ENCODE data around the gene TCF12.

Gene TCF12

GRCh38 chr15:57019496-57020160 is 101.2 kb downstream of the TCF12 start:
- DNase-seq: peak in 1 of 2 donors; percentile 15

- DNase-seq: peak; percentile 15 to 85
Observed at GRCh38 chr15:57025264-57025926, 107.0 kb downstream of the TCF12 start.

DNA sequence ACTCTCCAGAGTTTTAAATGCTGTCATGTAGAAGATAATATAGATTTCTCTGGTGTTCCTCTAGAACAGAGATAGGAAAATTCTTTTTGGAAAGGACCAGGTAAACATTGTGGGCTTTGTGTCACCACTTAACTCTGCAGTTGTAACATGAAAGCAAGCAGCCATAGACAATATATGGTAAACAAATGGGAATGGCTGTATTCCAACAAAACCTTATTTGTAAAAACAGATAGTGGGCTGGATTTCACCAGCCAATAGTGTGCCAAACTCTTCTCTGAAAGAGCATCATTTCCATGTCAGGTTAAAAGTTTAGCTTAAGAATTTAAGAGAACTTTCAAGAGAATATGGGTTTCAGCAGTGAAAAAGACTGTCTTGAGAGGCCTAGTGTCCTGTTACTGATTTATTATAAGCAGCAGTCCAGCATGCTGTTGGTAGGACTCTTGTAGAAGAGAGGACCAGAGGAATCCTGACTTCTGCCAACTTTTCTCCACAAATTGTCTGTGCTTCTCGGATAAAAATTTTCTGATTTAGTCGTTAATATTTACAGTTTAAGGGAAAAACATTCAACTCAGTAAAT is 107.7 kb downstream of the TCF12 start:
- DNase-seq: no peak

GRCh38 chr15:57027596-57027995 is 109.2 kb downstream of the TCF12 start:
- DNase-seq: no peak

DNA sequence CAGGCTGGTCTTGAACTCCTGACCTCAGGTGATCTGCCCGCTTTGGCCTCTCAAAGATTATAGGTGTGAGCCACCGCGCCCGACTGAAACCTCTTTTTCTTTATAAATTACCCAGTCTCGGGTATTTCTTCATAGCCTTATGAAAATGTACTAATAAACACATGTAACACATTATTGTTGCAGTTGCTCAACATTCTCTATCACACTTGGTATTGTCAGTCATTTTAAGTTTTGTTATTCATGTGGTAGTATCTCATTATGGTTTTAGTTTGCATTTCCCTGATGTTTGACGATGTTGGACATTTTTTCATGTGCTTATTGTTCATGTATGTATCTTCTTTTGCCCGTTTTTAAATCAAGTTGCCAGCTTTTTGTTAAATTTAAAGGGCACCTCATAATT is 109.7 kb downstream of the TCF12 start:
- DNase-seq: no peak

DNA sequence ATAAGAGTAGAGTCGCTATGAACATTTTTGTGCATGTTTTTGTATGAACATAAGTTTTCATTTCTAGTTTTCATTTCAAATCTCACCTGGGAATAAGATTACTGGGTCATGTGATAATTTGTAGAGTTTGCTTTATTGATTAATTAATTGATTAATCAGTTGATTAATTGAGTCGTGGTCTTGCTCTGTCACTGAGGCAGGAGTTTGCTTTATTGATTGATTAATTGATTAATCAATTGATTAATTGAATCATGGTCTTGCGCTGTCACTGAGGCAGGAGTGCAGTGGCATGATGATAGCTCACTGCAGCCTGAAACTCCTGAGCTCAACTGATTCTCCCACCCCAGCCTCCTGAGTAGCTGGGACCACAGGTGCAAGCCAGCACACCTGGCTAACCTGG is 111.6 kb downstream of the TCF12 start:
- DNase-seq: no peak

DNA sequence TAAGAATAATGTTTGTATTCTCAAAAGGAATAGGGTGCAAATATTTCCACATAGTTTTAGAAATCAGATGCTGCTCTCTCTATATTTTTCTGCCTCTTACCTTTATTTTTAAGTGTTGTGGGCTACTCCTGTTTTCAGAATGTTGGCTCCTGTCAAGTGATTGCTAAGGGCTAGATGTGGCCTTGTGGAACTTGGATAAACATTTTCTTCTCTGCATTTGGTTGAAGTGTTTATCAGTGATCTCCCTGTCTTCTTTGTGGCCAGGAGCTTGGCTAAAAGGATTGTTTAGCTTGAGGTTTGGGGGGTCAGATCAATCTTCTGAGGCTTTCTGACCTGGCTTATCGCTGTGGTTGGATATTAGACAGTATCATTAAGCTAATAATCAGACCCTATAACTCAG is 112.6 kb downstream of the TCF12 start:
- no peak for DNase-seq

- peak; percentile 64 to 71 for DNase-seq
Observed at GRCh38 chr15:57031605-57032004, 113.2 kb downstream of the TCF12 start.

GRCh38 chr15:57032338-57032737 is 113.9 kb downstream of the TCF12 start:
- DNase-seq: no peak

- no peak for DNase-seq
Observed at GRCh38 chr15:57033715-57034439, 115.4 kb downstream of the TCF12 start.

GRCh38 chr15:57034613-57035012 is 116.2 kb downstream of the TCF12 start:
- no peak for DNase-seq

DNA sequence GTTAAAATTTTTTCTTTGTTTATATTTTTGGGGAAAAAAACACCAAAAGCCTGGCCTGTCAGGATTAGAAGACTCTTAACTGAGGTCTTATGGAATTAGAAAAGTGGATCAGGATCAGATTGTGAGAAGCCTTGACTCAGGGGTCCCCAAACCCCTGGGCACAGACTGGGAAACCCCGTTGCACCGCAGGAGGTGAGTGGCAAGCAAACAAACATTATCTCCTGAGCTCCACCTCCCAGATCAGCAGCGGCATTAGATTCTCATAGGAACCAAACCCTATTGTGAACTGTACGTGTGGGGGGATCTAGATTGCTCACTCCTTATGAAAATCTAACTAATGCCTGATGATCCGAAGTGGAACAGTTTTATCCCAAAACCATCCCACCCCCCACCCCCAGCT is 117.2 kb downstream of the TCF12 start:
- no peak for DNase-seq

GRCh38 chr15:57036352-57036751 is 117.9 kb downstream of the TCF12 start:
- DNase-seq: no peak

GRCh38 chr15:57037548-57037947 is 119.1 kb downstream of the TCF12 start:
- DNase-seq: no peak

- DNase-seq: no peak
Observed at GRCh38 chr15:57038040-57038439, 119.6 kb downstream of the TCF12 start.

DNA sequence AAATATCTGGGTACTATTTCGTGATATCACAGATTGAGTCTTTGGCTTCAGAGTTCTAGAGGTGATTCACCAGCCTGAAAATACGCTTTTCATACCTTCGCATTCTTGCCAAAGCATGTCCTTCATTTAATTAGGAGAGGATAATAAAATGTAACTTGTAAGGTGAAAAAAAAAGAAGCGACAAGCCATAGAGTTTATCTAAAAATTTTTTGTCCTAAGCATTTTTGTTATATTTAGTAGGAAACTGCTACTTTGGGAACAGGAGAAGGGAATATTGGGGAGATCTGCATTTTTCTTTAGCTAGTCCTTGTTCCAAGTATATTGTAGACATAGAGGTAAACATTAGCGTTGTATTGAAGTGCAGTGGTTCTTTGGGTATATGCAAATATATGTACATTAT is 120.1 kb downstream of the TCF12 start:
- DNase-seq: no peak

- DNase-seq: no peak
Observed at GRCh38 chr15:57041416-57041815, 123.0 kb downstream of the TCF12 start.

DNA sequence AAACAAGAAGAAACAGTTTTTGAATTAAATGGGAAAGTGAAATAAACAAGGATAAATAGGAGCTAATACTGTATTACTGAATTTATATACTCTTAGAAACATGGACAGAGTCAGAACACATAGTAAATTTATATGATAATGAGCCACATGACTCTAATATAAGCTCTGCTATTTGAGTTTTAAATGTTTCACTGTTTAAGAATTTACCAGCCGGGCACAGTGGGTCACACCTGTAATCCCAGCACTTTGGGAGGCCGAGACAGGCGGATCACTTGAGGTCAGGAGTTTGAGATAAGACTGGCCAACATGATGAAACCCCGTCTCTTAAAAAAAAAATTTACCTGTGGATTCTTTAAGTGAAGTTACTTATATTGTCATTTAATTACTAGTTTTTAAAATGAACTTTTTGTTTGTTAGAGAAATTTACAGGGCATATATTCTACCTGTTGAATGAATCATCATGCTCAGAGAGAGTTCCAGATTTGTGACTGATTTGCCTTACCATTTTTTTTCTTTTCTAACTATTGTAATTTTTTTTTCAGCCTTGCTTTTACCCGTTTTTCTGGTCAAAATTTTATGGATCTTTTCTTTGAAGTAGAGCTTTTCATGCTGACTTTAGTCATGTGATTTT is 125.7 kb downstream of the TCF12 start:
- DNase-seq: no peak

DNA sequence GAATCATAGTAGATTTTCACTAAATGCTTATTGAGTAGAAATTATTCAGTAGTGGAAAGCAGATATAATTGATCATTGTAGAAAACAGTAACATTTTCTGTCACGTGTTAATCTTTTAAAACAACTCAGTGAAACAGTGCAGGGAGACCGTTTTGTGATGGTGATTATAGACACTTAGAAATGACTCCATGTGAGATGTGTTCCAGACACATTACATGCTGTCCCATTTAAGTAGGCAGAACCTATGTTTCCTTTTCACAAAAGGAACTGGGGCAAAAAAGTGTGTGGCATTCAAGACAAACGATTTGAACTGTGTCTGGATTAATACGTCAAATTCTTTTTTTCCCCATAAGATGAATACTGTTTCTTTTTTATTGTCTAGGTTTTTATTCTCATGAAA is 126.5 kb downstream of the TCF12 start:
- DNase-seq: no peak

- DNase-seq: no peak
Observed at GRCh38 chr15:57045741-57046382, 127.4 kb downstream of the TCF12 start.

DNA sequence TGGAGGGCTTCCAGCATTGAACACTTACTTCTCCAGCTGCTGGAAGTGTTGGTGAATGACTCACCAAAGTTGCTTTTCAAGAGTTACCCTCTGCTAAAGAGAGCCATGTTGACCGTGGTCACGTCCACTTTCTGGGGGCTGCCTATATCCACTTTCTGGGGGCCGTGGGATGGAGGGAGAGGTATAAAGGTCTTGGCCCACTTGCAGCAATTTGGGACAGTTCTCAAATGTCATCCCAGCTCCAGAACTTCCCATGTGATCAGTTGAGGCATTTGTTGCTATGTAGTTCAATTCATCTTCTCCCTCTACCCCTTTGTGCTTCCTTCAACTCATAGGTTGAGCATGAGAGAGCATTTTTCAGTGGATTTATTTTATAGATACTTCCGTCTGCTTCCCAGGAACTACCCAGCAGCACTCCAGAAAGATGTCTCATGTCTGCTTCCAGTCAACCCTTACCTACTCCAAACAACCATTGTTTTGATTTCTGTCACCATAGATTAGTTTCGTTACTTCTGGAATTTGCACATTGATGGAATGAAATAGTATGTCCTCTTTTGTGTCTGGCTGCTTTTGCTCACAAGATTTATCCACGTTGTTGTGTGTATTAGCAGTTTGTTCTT is 130.6 kb downstream of the TCF12 start:
- DNase-seq: no peak

- no peak for DNase-seq
Observed at GRCh38 chr15:57053470-57053869, 135.0 kb downstream of the TCF12 start.
